Nucleus accumbens (tissue), 56 donors: Measurements from ENCODE around the gene C3orf38.
"Not testable (repeated sequence)": the region's sequence is repeated elsewhere in the genome, so short reads cannot be mapped to it uniquely, and the experiment has no call there.

ENCODE experiments used
- DNase-seq, 56 donors: peaks; one replicate each; lab custom pipeline; 2025; lab: John Stamatoyannopoulos, UW

The C3orf38 gene

DNA sequence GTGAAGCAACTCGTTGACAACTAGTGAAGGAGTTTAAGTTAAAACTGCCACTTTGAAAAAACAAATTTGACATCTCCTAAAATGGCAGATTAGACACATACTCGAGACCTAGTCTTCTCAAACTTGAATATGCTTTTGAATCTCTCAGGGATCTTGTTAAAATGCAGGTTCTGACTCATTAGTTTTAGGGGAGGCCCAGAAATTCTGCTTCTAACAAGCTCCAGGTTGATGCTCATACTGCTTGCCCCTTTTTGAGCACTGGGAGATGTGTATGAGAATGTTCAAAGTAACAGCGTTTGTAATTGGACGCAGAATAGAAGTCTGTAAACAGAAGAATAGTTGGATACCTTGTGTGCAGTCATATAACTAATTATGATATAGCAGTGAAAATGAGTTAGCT is 1.6 kb downstream of the C3orf38 start:
- DNase-seq, result no peak

DNA sequence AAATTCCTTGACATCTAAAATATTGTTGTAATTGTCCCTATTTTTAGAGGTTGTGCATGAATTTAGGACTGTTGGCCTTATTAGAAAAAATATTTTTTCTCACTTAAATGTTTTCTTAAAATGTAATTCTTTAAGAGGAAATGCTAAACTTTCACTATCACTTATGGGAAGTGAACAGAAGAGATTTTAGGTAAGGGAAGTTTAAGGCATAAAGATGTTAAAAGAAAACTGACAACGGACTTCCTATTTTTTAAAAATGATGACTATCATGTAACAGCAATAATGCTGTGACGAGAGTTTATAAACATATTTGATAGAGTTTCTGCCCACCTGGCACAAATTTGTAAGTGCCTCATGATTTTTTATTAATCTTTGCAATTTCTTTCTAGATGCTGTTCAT is 3.1 kb downstream of the C3orf38 start:
- DNase-seq, result no peak

DNA sequence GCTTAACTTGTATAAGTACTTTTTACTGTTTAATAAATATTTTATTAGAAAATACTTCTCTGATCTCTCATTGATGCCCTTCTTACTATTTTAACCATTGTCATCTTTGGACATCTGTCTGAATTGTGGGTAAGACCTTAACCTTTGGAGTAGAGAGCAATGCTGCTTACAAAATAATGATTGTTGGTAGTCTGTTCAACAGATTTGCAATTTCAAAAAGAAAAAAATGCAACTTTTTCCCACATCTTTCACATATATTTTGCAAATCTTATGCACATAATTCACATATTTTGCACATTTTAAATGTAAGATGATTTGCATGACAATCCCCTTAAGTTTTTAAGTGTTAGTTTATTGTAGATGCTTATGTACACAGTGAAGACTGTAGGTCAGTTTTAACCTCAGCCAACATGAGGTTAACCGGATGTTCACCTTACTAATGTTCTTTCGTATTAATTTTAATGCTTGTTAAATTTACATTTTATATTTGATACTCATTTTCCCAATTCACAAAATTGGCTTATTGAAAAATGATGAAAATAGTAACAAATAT is 16.7 kb downstream of the C3orf38 start:
- no peak for DNase-seq

DNA sequence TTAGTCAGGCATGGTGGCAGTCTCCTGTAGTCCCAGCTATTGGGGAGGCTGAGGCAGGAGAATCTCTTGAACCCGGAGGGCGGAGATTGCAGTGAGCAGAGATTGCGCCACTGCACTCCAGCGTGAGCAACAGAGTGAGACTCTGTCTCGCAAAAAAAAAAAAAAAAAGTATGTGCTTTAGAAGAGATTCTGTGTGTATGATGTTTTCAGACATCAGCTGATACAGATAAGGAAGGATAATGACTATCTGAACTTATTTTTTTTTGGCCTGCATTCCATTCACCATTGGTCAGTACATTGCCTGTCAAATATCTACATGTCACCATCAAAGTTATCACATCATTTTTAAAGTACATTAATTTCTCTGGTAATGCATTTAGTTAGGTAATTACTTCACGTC is 17.4 kb downstream of the C3orf38 start:
- DNase-seq, result no peak

DNA sequence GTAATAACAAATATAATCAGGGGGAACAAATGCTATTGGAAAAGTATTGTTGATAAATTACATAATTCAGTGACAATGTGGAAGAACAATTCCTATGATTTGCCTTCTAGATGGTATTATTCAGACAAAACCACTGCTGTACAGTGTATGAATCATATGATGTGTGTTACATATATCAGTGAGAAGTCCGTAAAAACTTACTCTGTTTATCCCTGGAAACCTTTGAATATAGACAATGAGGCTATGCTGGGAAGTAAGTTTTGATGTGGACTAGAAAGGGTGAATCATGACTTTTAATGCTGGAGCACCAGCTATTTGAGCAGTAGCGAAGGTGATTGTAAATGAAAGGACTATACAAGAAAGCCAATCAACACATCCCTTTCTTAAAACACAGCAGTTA is 17.9 kb downstream of the C3orf38 start:
- no peak for DNase-seq

DNA sequence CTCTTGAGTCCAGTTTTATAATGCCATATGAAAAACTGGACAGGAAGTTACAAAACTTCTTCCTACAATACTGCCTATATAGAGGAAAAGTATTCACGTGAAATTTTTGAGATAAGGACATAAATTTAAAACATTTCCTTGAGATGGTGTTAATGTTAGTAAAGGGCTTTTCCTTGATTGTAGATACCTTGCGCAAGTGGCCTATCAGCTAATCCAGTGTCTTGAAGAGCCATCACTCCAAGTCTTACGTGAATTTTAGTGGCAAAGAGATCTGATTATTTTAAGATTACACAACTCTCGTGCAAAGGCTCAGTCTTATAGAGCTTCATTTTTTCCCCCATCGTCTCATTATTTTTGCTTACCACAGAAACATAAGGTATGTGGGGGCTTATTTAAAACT is 18.4 kb downstream of the C3orf38 start:
- DNase-seq, result no peak

DNA sequence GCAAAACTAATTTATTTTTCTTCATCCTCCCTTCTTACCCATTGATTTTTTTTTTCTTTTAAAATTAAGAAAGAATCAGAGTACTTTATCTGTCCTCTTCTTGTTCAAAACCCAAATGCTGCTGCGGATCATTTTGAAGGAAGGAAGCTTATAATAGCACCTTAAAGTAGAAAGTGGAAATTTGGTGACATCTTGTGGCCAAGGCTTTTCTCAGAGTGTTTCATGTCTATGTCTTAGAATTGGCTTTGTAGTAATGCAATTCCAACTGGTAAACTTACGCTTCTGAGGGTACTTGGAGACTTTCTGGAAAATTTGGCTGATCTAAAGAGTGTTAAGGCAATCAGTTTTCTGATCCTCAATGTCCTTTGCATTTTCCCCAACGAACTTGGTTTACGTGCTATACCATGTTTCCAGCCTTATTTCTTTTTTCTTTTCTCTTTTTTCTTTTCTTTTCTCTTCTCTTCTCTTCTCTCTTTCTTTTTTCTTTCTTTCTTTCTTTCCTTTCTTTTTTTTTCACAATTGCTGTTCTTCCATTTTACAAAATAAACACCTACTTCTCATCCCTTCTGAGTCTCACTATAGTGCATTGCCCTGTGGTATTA is 30.7 kb downstream of the C3orf38 start:
- DNase-seq, result no peak

DNA sequence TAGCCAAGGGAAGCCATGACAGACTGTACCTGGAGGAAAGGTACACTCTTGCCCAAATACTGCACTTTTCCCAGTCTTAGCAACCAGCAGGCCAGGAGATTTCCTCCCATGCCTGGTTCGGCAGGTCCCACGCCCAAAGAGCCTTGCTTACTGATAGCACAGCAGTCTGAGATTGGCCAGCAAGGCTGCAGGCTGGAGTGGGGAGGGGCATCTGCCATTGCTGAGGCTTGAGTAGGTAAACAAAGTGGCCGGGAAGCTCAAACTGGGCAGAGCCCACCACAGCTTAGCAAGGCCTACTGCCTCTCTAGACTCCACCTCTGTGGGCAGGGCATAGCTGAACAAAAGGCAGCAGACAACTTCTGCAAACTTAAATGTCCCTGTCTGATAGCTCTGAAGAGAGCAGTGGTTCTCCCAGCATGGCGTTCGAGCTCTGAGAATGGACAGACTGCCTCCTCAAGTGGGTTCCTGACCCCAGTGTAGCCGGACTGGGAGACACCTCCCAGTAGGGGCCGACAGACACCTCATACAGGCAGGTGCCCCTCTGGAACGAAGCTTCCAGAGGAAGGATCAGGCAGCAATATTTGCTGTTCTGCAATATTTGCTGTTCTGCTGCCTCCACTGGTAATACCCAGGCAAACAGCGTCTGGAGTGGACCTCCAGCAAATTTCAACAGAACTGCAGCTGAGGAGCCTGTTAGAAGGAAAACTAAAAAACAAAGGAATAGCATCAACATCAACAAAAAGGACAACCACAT is 32.6 kb downstream of the C3orf38 start:
- not testable (repeated sequence) for DNase-seq

DNA sequence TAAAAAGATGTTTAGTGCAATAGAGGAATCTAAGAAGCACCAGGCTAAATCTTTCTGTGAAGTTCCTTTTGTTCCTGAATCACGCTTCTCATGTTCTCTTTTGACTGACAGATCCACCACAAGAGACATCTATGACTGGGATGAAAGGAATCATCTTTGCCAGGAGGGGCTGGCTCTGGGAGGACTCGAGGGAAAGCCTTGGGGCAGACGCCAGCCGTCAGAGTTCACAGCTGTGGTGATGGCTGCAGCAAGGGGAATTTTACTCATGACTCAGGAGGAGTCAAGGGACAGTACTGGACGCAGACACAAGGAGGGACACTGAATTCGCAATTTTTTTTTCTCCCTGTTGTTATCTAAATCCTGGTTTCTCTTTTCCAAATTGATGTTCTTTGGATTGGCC is 38.7 kb downstream of the C3orf38 start:
- peak in 47 of 56 donors; percentile 2 to 80 (median 45) for DNase-seq

DNA sequence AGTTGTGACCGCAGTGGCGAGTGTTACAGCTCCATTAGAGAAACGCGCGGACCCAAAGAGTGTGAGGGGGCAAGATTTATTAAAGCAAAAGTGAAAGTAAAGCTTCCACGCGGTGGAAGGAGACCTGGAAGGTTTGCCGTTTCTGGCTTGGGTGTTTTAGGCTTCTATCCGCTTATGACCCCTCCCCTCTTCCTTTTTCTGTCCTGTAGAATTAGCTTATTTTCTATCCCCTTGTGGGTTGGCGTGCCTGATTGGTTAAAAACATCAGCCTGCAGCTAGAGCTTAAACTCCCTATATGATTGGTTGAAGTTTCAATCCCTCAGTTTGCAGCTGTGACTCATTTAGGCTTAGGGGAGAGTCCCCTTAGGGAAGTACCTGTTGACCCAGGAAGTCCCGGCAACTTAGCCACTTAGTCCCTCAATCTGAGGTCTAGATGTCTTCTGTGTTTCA is 39.6 kb downstream of the C3orf38 start:
- DNase-seq, result no peak

DNA sequence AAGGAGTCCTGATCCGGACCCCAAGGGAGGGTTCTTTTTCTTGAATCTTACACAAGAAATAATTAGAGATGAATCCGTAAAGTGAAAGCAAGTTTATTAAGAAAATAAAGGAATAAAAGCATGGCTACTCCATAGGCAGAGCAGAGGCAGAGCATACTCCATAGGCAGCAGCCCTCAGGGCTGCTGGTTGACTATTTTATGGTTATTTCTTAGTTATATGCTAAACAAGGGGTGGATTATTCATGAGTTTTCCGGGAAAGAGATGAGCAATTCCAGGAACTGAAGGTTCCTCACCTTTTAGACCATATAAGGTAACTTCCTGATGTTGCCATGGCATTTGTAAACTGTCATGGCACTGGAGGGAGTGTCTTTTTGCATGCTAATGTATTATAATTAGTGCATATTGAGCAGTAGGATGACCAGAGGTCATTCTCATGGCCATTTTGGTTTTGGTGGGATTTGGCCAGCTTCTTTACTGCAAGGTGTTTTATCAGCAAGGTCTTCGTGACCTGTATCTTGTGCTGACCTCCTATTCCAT is 42.2 kb downstream of the C3orf38 start:
- DNase-seq, result no peak

DNA sequence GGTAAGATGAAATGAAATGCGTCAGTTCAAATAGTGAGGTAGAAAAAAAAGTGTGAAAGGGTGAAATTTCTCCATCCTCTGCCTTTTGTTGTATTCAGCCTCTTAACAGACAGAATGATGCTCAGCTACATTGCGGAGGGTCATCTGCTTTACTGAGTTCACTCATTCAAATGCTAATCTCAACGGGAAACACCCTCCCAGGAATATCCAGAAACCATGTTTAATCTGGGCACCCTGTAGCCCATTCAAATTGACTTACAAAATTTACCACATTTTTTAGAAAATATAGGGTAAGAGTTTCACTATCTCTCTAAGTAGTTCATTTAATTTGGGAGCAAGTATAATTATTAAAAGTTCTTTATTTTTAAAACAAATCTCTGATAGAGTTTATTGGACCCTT is 42.9 kb downstream of the C3orf38 start:
- DNase-seq, result no peak

DNA sequence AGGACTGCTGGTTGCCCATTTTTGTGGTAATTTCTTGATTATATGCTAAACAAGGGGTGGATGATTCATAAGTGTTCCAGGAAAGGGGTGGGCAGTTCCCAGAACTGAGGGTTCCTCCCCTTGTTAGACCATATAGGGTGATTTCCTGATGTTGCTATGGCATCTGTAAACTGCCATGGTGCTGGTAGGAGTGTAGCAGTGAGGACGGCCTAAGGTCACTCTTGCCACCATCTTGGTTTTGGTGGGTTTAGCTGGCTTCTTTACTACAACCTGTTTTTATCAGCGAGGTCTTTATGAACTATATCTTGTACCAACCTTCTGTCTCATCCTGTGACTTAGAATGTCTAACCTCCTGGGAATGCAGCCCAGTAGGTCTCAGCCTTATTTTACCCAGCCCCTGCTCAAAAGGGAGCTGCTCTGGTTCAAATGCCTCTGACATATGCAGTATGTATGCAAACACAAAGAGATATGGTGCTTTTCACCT is 46.2 kb downstream of the C3orf38 start:
- no peak for DNase-seq

DNA sequence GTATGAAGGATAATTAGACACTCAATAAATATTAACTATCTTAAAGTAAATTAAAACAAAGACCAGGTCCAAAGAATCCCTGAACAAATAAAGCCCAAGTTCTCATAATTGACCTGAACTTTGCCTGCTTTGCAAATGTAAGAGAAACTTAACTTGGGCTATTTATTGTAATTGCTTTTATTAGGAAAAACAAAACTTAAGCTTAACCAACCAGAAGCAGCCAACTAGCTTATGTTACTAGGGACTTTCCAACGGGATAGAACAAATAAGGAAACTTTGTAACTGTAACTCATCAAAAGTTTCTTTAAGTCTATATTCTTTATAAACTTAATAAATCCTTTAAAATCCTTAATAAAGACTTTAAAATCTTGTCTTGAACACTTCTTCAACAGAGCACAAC is 48.4 kb downstream of the C3orf38 start:
- no peak for DNase-seq

DNA sequence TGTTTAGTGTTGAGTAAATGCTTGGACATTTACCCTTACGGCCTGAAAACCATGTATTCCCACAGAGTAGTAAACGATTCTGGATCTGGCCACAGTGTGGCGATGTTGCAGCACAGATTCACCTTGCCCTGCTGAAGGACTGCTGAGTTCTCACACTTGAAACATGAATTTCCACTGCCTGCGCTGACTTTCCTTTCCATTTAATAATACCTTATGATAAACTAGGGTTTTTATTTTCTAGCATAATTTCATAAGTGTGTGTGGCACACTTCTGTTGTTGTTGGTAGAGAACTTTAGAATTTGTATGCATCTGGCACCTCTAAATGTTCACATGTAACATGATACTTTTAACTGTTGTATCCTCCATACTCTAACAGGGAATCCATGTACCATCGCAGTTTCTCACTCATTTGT is 53.9 kb downstream of the C3orf38 start:
- peak in 48 of 56 donors; percentile 6 to 90 (median 49) for DNase-seq
